Mesenteric fat pad (tissue), 1 donor: ENCODE data around the gene NBPF9. TPM values are rescaled to one million over a fixed set of nuclear protein-coding genes. Genes with fewer than 3 reads are reported as not detected.
"Not testable (repeated sequence)": the region's sequence is repeated elsewhere in the genome, so short reads cannot be mapped to it uniquely, and the experiment has no call there.

Experiments
- DNase-seq: peaks from one replicate; pipeline ENCODE4 v3.0.0-alpha.2; 2020; ENCODE audit warnings: low spot score
- total RNA-seq: library from RNA; stranded (reverse); fragmentation: NEBNext Ultra II Directional; extraction: Animal tissue kit (Norgen Biotek cat#: 25700); gene quantifications from one replicate; pipeline ENCODE4 v1.2.1, GENCODE V29; 2021
- donor health status: DM: yes; HTN: yes; CAD: no.

The NBPF9 gene
- total RNA-seq, 1 donor from 2014 or later: 24.4 TPM

- DNase-seq: not testable (repeated sequence)
Observed at GRCh38 chr1:149013513-149013912, 89.8 kb downstream of the NBPF9 start.

GRCh38 chr1:149012599-149012998 lies 90.8 kb downstream of the NBPF9 start:
- DNase-seq: not testable (repeated sequence)

GRCh38 chr1:149009761-149010160 lies 93.6 kb downstream of the NBPF9 start:
- DNase-seq: not testable (repeated sequence)

DNA sequence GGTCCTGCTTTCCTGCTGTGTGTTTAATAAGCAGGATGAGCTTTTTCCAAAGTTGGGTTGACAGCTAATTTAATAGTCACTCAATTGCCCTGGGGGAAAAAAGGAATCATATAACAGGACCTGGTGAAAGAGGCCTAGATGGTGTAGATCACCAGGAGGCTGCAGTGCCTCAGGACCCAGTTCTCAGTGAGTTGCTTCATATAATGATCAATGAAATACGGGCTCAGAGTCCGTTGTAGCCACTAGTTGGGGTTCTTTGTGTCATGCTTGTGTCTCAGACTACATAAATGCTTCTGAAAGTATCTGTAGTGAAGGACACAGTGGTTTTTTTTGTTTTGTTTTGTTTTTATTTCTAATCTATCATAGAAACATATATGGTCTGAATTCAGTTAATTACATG lies 94.6 kb downstream of the NBPF9 start:
- DNase-seq: not testable (repeated sequence)

DNA sequence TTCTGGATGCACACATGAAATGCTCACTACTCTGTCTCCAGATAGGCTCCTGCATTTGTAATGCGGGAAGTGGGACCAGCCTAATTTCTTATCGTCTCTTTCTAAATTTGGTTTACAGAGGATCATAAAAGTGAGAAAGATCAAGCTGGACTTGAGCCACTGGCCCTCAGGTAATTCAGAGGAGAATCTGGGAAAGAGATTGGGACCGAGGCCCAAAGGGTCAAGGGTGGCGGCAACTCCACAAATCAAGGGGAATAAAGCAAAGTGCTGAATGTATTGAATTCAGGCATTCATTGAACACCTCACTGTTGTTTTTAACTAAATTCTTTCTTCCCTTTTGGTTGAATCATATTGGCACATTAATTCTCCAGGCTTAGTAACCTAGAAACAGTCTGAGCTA lies 95.0 kb downstream of the NBPF9 start:
- not testable (repeated sequence) for DNase-seq
